ENCODE data around the gene VPS4B. TPM values are rescaled to one million over a fixed set of nuclear protein-coding genes. Genes with fewer than 3 reads are reported as not detected.
A peak's percentile ranks its signal among the peaks of the same experiment; 100 is the strongest.
"Not testable (repeated sequence)": the region's sequence is repeated elsewhere in the genome, so short reads cannot be mapped to it uniquely, and the experiment has no call there.

The VPS4B gene
- 20.6 TPM for total RNA-seq
- long read RNA-seq, transcript VPS4B-201 (11 exons, 3,324 nt): major isoform, 16 of 22 reads
- long read RNA-seq, partial matches to known transcripts: 4 of 22 reads
- long read RNA-seq, other reads (novel, unspliced or antisense): 2 of 22 reads

DNA sequence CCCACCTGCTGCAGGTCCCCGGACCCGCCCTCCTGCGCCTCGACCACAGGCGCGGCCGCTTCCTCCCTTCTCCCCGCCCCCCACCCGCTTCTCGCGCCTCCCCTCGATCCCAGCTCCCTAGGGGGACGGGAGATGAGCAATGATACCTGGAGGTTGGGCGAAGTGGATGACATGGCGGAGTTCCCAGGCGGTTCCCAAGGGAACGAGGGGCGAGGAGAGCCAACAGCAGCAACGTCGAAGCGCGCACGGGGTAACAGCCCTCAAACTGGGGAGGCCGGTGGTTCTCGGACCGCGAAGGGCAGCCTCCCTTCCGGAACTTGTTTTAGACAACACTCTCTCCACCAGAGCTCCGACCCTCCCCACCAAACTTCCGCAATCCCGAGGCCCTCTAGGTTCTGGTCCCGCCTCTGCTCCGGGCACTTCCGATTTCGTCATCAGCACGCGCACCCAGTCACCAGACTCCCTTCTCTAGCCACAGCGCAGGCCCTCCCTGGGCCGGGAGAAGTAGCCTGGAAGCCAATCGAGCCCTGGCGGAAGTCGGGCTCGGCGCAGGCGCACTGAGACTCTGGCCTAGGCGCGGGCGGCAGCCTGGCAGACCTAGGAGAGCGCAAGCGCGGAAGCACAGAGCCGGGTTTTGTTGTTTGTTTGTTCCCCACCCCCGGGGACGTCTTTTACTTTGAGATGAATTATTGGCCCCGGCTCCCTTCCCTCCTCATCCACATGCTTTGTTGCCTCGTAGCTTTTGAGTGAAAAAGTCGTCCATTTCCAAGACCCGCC lies at the start of gene VPS4B:
Gene VPS4B, minus strand, starts transcription at position 390 of the 777 bp plus-strand sequence. Its CDS starts 217 bp downstream, at position 173.
- DNase-seq: peak; percentile 100
- ATAC-seq: peak; percentile 99
- intact Hi-C loops (cut with micrococcal nuclease): no loop called here

DNA sequence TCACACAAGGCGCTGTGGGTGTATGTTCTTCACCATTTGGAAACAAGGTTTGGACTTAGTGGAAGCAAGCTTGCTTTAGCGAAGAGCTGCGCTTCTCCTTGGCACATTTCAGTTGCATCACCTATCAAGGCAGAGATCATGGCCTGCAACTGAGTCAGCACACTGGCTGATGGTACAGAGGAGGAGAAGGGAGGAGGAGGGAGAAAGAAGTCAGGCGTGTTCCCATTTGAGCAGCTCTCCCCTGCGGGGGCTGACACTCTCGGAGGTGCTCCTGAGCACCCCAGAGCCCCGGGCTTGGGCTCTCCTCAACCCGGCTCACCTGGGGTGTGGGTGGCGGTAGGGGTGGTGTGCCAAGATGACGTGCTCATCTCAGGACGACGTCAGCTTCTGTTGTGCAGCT lies 48.5 kb upstream of the VPS4B start:
- intact Hi-C loops (cut with micrococcal nuclease): no loop called here
- ATAC-seq (no peak), DNase-seq (no peak)

DNA sequence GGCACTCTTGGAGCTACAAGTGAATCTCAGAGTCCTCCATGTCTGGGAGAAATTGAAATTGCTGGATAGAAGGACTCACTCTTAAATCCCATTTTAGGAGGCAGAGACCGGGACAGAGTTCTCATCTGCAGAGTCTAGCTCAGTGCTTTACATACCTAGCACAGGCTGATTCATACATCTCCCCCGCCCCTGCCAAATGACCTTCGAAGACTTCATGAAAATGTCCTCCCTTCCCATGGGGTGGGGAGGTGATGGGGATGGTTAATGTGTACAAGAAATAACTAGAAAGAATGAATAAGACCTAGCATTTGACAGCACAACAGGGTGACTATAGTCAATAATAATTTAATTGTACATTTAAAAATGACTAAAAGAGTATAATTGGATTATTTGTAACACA lies 46.3 kb upstream of the VPS4B start:
- ATAC-seq (no peak), DNase-seq (no peak)
- intact Hi-C loops (cut with micrococcal nuclease): no loop called here

DNA sequence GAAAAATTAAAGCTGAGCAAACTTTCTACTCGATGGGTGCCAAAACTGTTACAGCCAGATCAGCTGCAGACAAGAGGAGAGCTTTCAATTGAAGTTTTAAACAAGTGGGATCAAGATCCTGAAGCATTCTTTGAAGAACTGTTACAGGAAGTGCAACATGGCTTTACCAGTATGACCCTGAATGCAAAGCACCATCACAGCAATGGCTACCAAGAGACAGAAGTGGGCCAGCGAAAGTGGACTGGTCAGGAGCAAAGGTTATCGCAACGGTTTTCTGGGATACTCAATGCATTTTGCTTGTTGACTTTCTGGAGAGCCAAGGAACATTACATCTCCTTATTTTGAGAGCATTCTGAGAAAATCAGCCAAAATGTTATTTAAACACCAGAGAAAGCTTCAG lies 45.4 kb upstream of the VPS4B start:
- no peak for DNase-seq
- no peak for ATAC-seq
- intact Hi-C loops (cut with micrococcal nuclease): no loop called here

DNA sequence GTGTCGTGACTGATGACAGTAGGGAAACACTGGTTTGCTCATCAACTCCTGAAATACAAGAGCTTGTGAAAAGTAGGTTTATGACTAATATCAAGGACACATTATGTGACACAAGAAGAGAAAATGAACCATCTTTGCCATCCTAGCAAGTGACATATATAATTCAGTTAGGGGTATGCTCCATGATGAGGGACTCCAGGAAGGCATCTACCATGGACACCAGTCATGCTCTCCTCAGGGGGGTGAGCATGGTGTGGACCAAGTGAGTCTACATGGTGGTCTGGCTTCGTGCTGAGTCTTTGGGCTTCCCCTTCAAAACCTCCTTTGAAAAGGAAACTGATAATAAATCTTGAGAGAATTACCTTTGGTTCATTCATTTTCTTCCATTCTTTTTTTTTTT lies 42.8 kb upstream of the VPS4B start:
- intact Hi-C loops (cut with micrococcal nuclease): no loop called here
- no peak for DNase-seq
- ATAC-seq: no peak

DNA sequence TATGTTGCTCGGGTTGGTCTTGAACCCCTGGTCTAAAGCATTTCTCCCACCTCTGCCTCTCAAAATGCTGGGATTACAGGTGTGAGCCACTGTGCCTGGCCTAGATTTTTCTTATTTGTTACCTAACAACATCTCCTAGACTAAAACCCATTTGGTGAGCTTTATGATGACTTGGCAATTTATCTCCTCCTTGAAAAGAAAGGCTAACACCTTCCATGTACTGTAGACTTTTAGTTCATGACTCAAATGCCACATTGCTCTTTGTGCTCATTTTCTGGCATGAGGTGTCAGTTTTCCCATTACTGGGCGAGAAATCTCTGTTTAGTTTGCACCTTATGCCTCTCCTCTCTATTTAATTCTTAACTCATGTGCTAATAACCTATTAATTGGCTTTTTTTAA lies 42.2 kb upstream of the VPS4B start:
- no peak for DNase-seq
- intact Hi-C loops (cut with micrococcal nuclease): no loop called here
- ATAC-seq: no peak

DNA sequence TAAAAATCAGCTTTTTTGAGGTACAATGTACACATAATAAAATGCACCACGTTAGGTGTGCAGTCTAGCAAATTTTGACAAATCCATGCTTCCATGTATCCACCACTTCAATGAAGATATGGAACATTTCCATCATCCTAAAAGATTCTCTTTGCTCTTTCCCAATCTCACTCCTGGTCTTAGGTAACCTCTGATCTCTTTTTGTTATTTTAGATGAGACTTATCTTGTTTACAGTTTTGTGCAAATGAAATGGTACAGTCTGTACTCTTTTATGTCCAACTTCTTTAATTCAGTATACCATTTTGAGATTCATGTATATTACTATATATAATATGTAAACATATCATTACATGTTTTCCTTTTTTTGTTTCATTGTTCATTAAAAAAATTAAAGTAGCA lies 38.1 kb upstream of the VPS4B start:
- no peak for ATAC-seq
- intact Hi-C loops (cut with micrococcal nuclease): no loop called here
- DNase-seq: no peak

DNA sequence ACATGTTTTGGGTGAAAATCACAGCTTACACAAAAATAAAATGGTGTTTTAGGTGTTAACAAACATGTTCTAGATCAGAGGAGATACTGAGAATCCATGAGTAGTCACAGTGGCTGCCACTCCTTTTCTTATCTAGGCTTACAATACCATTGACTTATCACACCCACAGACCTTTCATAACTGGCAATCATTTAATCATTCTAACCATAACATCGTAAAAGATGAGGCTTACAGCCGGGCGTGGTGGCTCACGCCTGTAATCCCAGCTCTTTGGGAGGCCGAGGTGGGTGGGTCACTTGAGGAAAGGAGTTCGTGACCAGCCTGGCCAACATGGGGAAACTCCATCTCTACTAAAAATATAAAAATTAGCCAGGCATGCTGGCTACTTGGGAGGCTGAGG lies 35.7 kb upstream of the VPS4B start:
- intact Hi-C loops (cut with micrococcal nuclease): no loop called here

DNA sequence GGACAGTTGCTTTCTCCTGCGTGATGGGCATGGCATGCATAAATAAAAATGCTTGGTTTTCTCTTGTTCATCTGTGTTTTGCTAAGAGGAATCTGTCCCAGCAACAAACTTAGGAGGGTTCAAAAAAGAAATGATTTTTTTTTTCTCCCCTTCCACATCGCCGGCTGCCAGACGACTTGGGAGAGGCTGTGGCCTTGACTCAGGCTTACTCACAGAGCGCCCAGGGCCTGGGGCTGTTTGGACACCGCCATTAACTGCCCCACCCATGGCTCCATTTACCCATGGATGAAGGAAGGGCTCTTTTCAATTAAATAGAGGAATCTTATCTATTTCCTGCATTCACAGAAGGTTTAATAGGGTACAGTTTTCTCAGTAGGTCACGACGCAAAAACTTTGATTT lies 32.2 kb upstream of the VPS4B start:
- DNase-seq (no peak), ATAC-seq (no peak)
- intact Hi-C loops (cut with micrococcal nuclease): no loop called here

More for the DNA sequence above, 35.7 kb upstream of the VPS4B start:
- ATAC-seq (no peak), DNase-seq (no peak)

DNA sequence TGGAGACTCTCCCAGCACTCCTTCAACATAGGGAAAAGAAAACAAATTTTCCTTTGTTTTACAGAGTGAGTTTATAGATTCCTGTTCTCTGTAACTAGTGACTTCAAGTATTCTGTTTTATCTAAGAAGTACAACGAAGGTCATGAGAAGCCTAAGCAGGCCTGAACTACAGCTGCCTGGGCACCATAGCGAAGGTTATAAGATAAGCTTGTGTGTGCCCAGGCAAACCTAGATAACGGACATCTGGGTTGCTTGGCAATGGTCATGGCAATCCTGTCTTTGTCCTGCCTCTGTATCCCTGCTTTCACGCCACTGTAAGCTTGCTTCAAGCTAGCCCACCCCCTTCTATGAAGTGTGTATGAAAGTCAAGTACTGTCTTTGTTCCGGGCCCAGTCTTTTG lies 30.5 kb upstream of the VPS4B start:
- DNase-seq; ATAC-seq; intact Hi-C loops (cut with micrococcal nuclease): not testable (repeated sequence)

DNA sequence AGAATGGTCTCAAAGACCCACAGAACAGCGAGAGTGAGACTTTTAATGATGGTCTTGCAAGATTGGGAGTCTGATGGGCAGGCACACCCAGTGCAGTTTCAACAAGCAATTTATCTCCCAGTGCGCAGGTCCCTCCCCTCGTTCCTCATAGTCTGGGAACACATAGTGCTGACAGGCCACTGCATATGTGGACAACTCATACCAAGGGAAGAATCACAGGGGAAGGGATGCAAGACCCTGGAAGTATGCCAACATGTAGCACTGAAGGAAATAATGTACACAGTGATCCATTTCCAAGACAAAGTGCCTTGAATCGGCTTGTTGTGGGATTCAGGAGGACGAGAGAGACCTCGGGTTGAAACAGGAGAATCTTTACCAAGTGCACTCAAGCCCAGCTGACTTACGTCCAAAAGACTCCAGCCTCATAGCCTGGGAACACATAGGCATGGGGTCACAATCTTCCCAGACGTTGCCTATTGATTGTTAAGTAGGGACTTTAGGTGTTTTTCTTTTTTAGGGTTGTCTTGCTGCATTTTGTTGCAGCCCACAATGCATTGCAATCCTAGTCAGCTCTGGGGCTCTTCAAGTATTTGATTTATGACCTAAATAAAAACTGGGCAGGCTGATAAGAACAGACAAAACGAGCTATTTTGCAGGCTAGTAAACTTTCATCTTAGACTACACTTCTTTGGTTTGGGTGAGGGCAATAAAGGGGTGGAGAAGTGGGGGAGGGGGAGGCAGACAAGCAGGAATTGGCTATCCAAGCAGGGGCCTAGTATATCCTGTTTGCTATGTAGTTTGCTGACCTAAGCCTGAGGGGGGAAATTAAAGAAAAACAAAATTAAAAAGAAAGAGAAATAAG lies 29.8 kb upstream of the VPS4B start:
- DNase-seq (no peak), ATAC-seq (peak; percentile 63)
- intact Hi-C loops (cut with micrococcal nuclease): no loop called here

DNA sequence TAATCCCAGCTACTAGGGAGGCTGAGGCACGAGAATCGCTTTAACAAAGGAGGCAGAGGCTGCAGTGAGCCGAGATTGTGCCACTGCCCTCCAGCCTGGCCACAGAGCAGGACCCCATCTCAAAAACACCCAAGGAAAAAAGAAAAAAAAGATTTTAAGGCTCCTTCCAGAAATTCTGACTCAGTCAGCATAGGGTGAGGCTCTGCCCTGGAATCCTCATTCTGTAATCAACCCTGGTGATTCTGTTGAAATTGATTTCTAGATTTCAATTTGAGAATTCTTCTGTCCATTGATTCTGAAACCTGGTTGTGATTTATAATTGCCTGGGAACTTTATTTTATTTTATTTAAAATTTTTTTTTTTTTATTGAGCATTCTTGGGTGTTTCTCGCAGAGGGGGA lies 27.1 kb upstream of the VPS4B start:
- intact Hi-C loops (cut with micrococcal nuclease): no loop called here
- no peak for ATAC-seq

DNA sequence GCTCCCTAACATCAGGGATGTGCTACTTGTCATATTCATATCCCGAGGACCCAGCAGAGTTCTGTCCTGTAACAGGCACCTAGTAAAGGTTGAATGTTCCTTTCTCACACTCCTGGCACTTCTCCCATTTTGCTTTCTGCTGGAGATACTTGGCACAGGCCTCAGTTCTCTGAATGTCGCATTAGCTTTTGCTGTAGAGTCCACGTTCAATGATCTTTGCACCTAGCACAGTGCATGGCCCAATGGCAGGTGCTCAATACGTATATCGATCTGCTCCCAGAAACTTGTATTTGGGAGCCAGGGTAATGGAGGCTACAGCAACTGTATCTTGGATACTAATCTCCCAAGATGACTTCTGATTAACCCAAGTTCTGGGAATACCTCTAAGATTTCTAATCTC lies 24.8 kb upstream of the VPS4B start:
- ATAC-seq: no peak
- intact Hi-C loops (cut with micrococcal nuclease): no loop called here

More for the DNA sequence above, 27.1 kb upstream of the VPS4B start:
- no peak for DNase-seq

DNA sequence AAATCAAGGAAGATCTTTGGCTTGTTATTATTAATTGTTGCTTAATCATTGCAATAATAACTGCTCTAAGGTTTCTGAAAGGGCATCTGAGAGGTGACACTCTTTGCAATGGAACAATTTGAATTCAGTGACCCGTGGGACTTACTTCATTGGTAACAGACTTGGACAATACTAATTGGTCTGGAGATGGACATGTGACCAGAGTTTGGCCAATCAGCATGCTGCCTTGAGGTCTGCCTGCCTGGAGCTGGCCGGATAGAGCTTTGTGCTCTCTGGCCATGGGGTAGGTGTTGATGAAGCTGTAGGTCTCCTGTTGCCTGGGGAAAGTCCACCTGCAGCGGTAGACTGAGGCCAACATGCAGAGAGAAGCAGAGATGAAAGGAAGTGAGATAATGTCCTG lies 24.0 kb upstream of the VPS4B start:
- DNase-seq (no peak), ATAC-seq (no peak)
- intact Hi-C loops (cut with micrococcal nuclease): no loop called here

More for the DNA sequence above, 24.8 kb upstream of the VPS4B start:
- no peak for DNase-seq

DNA sequence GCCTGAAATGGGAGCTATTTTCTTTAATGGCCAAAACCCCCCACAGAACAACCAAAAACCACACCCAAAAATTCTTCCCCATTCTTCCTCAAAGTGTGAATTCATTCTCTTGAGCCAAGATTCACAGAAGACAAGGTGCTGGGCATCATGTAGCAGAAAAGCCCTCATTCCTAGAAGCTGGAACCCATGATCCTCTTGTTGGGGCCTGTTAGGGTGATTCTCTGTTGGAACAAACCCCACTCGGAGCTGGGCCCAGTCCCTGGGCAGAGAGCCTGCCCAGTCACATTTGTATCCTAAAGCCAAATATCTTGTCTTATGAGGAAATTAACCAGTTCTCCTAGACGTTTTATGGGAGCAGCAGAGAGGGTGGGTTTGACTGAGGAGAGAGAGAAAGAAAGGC lies 22.8 kb upstream of the VPS4B start:
- DNase-seq: no peak
- intact Hi-C loops (cut with micrococcal nuclease): no loop called here
- no peak for ATAC-seq

DNA sequence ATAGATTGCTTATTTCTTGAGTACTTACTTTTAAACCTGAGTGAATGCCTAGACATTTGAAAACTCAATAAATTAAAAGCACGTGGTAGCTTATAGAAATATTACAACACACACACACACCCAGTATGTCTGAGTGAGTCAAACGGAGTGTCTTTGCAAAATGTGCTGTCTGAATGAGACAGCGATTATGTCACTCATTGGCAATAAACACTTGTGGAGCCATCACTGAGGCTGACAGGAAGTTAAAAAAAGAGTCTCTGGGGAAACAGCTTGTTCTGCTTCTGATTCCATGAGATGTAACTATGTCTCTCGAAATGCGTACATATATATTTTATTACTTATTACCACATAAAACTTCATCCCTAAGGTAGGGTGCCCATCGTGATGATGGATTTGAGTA lies 22.3 kb upstream of the VPS4B start:
- intact Hi-C loops (cut with micrococcal nuclease): no loop called here
- ATAC-seq: peak; percentile 80
- no peak for DNase-seq

DNA sequence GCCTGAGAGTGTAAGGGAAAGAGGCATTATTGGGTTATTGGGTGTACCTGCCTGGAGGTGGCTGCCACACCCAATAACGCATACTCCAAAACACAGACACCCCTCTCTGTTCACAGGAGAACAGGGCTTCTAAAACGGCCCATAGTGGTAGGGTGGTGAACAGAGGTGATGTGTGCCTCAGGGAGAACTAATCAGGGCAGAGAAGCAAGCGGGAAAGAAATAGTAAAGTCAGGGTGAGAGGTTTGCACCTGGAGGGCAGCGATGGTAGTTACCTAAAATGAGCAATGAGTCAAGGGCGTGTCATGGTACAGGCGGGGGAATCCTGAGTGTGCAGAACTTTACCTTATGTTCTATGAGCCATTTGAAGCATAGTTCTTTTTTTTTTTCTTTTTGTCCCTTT lies 21.6 kb upstream of the VPS4B start:
- no peak for ATAC-seq
- intact Hi-C loops (cut with micrococcal nuclease): no loop called here
- no peak for DNase-seq

DNA sequence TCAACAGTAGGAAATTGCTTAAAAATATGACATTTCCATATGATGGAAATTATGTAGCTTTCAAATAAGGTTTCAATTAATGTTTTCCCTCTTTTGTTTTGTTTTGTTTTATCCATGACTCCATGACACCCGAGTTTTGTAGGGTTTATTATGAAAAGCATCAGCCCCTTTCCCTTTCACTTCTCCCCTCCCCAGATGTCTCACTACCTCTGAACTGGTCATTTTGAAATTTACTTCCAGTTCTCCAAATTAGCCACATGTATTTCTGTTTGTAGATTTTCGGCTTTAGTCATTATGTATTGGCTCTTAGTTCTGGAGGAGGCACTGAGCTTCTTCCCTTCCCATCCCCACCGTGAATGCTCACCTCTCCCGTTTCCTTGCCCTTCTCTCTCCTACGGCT lies 18.6 kb upstream of the VPS4B start:
- ATAC-seq (no peak), DNase-seq (no peak)
- intact Hi-C loops (cut with micrococcal nuclease): no loop called here

DNA sequence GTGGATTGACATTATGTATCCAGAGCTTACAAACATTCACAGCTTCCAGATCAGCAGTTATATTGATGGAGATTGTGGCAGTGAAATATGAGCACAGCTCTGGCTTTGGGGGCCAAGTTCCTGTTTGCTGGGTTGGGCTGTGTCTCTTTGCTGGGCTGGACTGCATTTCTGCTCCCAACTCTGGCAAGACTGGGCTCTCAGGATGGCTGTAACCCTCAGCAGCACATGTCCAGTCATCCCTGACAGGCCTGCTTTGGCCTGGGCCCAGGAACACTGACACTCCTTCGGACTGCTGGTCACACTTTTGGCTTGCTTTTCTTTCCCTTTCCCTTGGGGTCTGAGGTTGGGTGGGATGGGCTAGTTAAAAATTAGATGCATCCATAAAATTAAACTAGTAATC lies 17.9 kb upstream of the VPS4B start:
- ATAC-seq (peak; percentile 56), DNase-seq (peak; percentile 54)
- intact Hi-C loops (cut with micrococcal nuclease): no loop called here

DNA sequence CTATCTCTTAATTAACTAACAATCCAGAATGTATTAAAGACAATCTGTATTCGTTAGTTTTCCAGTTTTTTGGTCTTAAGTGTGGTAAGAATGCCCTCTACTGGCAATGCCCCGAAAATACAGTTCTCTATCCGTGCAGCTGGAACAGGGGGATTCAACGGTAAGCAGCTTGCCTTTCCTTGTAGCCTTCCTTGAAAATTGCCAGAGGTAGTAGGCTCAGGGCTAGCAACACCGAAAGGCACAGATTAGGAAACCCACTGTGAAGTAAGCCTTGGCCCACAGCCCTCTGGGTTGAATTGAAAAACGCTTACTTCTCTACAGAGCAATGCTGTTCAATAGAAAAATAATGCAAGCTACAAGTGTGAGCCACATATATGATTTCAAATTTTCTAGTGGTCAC lies 17.1 kb upstream of the VPS4B start:
- intact Hi-C loops (cut with micrococcal nuclease): loop anchor here (10.0 kb wide), 3 partner anchors 95 to 425 kb away; no protein-coding TSS in a partner anchor
- ATAC-seq (peak; percentile 71), DNase-seq (no peak)
